WTC11 (cell line): ENCODE results near the gene PIK3C2A.

ENCODE experiments used
- ATF6 ChIP-seq: sonication (generic); formaldehyde crosslinking; IDR thresholded peaks from 2 replicates; pipeline ENCODE4 v1.8.1; 2023; ENCODE audit warnings: mild to moderate bottlenecking, missing genetic modification reagents
- CREM ChIP-seq: sonication (generic); formaldehyde crosslinking; IDR thresholded peaks from 2 replicates; pipeline ENCODE4 v1.8.1; 2022; ENCODE audit warnings: mild to moderate bottlenecking, missing genetic modification reagents, moderate library complexity
- CTCF ChIP-seq: fragments of 200-600 bp; IDR thresholded peaks from 2 replicates; pipeline ENCODE4 v1.8.0; 2022; ENCODE audit warnings: antibody characterized with exemption
- E2F5 ChIP-seq: sonication (generic); formaldehyde crosslinking; IDR thresholded peaks from 2 replicates; pipeline ENCODE4 v1.8.1; 2022; ENCODE audit warnings: mild to moderate bottlenecking, moderate library complexity, missing genetic modification reagents
- ETV6 ChIP-seq: sonication (generic); formaldehyde crosslinking; IDR thresholded peaks from 2 replicates; pipeline ENCODE4 v1.8.1; 2022; ENCODE audit warnings: mild to moderate bottlenecking, missing genetic modification reagents
- MAX ChIP-seq: sonication (generic); formaldehyde crosslinking; IDR thresholded peaks from 2 replicates; pipeline ENCODE4 v1.8.0; 2022; ENCODE audit warnings: mild to moderate bottlenecking, missing genetic modification reagents
- MLX ChIP-seq: sonication (generic); formaldehyde crosslinking; IDR thresholded peaks from 2 replicates; pipeline ENCODE4 v1.8.1; 2023; ENCODE audit warnings: mild to moderate bottlenecking, missing genetic modification reagents, moderate library complexity
- NFE2L1 ChIP-seq: sonication (generic); formaldehyde crosslinking; IDR thresholded peaks from 2 replicates; pipeline ENCODE4 v1.8.1; 2023; ENCODE audit warnings: missing genetic modification reagents
- PRDM15 ChIP-seq: sonication (generic); formaldehyde crosslinking; IDR thresholded peaks from 2 replicates; pipeline ENCODE4 v1.8.0; 2022; ENCODE audit warnings: missing genetic modification reagents
- TEAD4 ChIP-seq: sonication (generic); formaldehyde crosslinking; IDR thresholded peaks from 2 replicates; pipeline ENCODE4 v1.8.0; 2022; ENCODE audit warnings: mild to moderate bottlenecking, missing genetic modification reagents
- USF1 ChIP-seq: sonication (generic); formaldehyde crosslinking; IDR thresholded peaks from 2 replicates; pipeline ENCODE4 v1.8.0; 2022; ENCODE audit warnings: mild to moderate bottlenecking, missing genetic modification reagents
- ZBTB43 ChIP-seq: sonication (generic); formaldehyde crosslinking; IDR thresholded peaks from 2 replicates; pipeline ENCODE4 v1.8.1; 2023; ENCODE audit warnings: mild to moderate bottlenecking, missing genetic modification reagents
- ZMAT4 ChIP-seq: fragments of 250-450 bp; sonication (Bioruptor Pico); IDR thresholded peaks from 2 replicates; pipeline ENCODE4 v1.9.0; 2021; ENCODE audit warnings: mild to moderate bottlenecking
- ZNF232 ChIP-seq: sonication (generic); formaldehyde crosslinking; IDR thresholded peaks from 2 replicates; pipeline ENCODE4 v1.8.0; 2022; ENCODE audit warnings: mild to moderate bottlenecking, missing genetic modification reagents

GRCh38 chr11:17257196-17257595, 49.4 kb upstream of the PIK3C2A start:
- no peak for TF ChIP-seq ZNF232 (CRISPR knock-in tag)
- no peak for TF ChIP-seq CTCF
- TF ChIP-seq ZMAT4 = no peak
- no peak for TF ChIP-seq PRDM15 (CRISPR knock-in tag)
- TF ChIP-seq USF1 (CRISPR knock-in tag) = no peak
- TF ChIP-seq MLX (CRISPR knock-in tag) = no peak
- TF ChIP-seq ZBTB43 (CRISPR knock-in tag) = no peak
- no peak for TF ChIP-seq MAX
- no peak for TF ChIP-seq ATF6 (CRISPR knock-in tag)
- TF ChIP-seq CREM = no peak
- TF ChIP-seq TEAD4 (CRISPR knock-in tag) = no peak
- TF ChIP-seq E2F5 (CRISPR knock-in tag) = no peak
- TF ChIP-seq ETV6 (CRISPR knock-in tag) = no peak
- no peak for TF ChIP-seq NFE2L1 (CRISPR knock-in tag)
